ENCODE measurements around the gene ARHGAP20.

DNA sequence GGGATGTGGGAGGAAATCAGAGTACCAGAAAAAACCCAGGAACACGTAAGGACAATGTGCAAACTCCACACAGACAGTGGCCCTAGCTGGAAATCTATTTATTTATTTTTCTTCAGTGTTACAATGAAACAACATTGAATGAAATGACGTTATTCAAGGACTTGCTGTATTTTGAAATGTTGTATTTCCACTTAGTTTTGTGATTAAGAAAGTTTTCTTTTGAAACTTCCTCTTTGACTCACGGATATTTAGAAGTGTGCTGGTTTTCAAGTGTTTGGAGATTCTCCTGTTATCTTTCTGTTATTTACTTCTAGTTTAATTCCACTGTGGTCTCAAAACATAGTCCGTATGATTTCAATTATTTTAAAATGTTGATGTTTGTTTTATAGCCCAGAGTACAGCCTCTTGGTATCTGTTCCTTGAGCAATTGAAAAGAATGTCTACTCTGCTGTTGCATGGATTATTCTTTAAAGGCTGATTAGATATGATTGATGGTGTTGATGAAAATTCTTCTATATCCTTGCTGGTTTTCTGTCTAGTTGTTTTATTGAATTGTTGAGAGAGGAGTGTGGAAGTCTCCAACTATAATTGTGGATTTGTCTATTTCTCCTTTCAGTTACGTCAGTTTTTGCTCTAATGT is 141.0 kb downstream of the ARHGAP20 start:
- TF ChIP-seq, protein P1, sequence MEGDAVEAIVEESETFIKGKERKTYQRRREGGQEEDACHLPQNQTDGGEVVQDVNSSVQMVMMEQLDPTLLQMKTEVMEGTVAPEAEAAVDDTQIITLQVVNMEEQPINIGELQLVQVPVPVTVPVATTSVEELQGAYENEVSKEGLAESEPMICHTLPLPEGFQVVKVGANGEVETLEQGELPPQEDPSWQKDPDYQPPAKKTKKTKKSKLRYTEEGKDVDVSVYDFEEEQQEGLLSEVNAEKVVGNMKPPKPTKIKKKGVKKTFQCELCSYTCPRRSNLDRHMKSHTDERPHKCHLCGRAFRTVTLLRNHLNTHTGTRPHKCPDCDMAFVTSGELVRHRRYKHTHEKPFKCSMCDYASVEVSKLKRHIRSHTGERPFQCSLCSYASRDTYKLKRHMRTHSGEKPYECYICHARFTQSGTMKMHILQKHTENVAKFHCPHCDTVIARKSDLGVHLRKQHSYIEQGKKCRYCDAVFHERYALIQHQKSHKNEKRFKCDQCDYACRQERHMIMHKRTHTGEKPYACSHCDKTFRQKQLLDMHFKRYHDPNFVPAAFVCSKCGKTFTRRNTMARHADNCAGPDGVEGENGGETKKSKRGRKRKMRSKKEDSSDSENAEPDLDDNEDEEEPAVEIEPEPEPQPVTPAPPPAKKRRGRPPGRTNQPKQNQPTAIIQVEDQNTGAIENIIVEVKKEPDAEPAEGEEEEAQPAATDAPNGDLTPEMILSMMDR (conservative IDR thresholded peaks at IDR 0.05), result no peak
- no peak for TF ChIP-seq EZH2 (IDR thresholded peaks at IDR 0.05; ENCODE audit: low read depth)

Measured in PC-9 (cell line).